HG03064 (cell line): ENCODE measurements around the gene KTN1.

Source experiments
- ATAC-seq: cut with Tn5 transposase; IDR thresholded peaks from one replicate; pipeline ENCODE4 v1.9.1; 2021; ENCODE audit warnings: low read depth; ENCODE audit not compliant: unreplicated experiment

KTN1 gene

DNA sequence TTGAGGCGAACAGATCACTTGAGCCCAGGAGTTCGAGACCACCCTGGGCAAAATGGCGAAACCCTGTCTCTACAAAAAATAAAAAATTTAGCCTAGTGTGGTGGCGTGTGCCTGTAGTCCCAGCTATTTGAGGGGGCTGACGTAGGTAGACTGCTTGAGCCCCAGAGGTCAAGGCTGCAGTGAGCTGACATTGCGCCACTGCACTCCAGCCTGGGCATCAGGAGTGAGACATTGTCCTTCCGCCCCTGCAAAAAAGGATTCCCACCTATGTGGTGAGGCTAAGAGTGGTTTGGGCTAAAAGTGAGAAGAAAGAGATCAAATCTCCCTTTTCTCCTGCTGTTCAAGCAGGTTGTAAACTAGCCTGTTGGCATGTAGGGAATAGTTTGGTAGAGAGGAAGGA lies 5.0 kb upstream of the KTN1 start:
- ATAC-seq = no peak

DNA sequence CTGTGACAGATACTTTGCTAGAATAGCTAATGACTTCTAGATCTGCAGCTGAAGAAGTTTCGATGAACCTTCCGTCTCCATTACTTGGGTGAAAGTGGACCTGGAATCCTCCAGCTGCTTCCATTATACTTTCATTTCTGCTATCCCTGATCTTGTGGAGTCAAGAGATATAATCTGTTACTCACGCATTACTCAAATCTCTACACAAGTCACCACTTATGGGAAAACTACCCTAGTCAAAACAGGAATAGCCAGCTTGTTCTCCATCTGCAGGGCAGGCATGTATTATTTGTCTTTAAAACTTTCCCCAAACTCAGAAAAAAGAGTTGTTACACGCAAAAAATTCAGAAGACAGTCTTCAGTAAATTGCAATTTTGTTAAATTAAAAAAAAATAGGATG lies 2.8 kb upstream of the KTN1 start:
- no peak for ATAC-seq

DNA sequence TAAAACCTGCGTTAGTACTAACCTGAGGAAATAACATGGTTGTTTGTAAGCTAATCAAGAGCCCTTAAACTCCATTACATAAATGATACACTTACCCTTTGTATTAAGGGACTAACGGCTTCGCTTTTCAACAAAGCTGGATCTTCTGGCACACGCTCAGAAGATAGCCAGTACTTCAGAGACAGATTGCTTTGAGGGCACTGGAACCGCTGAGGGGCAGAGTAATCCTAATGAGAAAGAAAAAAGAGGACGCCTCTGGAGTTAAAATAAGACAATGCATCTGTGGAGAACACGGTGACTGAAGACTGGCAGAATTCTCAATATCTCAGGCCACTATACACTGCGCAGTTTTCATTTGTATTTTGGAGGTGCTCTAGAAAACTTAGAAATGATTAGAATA lies 1.5 kb upstream of the KTN1 start:
- ATAC-seq = no peak

DNA sequence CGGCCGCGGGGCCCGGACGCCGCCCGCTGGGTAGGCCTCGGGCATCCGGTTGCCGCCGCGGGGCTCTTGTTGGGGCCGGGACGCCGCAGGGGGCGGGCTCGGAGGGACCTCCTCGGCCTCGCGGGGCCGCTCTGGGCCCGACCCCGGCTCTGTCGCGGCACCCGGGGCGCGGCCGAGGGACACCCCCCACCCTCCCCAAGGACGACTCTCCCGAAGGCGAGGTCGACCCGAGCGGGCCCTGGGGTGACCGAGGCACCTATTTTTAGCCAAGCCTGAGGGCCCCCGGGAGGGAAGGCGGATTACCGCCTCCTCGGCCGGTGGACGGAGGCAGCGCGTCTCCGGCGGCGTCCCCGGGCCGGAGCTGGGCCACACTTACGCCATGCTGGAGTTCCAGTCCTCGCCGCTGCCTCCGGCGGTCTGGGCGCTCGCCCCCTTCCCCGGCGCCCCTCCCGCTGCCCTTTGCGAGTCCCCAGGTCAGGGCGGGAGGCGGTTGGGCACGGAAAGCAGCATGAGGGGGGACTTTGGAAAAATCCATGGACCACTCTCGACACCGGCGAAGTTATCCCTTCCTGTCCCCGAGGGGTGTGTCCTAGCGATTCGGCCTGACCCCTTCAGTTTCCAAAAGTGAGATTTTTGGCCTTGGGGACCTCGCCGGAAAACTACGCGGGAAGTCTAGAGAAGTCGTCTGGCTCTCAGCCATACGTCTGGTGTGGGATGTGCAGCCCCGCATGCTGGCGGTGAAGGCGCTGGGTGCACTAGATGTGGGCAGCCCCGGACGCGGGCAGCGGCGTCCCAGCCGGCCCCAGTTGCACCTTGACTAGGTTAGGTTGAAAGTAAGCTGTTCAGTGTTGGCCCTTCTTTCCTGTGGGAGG lies 699 bp downstream of the KTN1 start:
- peak; percentile 46 for ATAC-seq

DNA sequence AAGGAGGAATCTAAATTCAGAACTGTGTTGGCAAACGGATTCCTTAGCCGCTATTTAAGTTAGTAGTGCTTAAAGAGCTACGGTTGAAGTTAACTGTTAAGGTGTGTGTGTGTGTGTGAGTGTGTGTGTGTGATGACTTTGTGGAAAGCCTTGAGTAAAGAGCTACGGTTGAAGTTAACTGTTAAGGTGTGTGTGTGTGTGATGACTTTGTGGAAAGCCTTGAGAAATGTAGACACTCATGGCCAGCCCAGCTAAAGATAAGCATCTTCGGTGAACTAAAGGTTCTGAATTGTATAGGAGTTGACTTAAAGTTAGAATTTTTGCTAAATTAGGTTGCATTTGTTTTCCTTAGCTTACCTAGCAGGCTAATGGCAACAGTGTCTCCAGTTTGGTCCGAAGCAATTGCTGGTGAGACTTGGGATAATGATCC lies 1.4 kb downstream of the KTN1 start:
- no peak for ATAC-seq

DNA sequence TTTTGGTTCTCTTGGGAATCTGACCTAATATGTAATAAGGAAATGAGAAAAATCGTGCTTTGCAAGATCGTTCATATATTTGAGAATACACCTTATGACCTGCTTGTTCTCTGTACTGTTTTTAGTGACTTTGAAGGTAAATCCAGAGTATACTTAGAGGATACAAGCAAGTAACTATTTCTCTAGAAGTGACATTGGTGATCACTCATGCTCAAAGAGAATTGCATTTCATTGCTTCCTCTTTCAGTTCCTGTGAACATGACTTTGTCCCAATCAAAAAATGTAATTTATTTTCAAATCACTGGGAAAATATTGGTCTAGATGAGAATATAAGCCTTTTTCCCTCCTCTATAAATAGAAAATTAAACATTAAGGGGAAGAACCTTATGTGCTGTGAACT lies 2.7 kb downstream of the KTN1 start:
- no peak for ATAC-seq

DNA sequence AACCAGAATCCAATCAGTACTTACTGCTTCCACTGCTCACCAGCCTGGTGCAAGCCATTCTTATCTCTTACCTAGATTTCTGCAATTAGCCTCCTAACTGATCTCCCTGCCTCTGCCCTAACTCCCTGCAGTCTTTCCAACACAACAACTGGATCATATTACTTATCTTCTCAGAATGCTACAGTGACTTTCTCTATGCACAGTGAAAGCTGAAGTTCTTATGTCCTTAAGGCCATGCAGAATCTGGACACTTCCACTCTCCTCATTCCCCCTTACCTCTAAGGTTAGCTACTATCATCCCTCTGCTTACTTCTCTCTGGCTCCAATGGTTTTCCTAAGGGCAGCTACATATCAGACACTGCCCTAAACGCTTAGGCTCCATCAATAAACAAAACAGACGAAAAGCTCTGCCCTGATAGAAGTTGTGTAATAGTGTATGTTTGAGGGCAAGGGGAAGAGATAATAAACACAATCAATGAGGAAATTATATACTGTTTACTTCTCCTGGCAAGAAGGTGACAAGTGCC lies 4.0 kb downstream of the KTN1 start:
- ATAC-seq = no peak

DNA sequence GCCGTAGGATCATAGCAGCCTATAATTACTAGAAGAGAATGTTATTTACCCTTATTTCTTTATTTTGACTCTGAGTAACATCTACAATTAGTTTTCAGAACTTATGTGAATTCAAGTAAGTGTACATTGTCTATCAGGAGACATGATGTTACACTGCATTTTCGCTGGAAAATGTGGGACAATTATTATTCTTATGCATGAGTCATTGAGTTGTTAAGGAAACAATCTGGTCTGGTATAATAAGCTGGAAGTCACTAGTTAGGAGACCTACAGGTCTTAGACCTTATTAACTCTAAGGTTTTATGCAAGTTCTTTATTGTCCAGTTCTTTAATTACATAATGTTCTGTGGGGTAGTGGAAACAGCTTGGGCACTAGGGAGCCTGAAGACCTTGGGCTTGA lies 5.8 kb downstream of the KTN1 start:
- no peak for ATAC-seq

DNA sequence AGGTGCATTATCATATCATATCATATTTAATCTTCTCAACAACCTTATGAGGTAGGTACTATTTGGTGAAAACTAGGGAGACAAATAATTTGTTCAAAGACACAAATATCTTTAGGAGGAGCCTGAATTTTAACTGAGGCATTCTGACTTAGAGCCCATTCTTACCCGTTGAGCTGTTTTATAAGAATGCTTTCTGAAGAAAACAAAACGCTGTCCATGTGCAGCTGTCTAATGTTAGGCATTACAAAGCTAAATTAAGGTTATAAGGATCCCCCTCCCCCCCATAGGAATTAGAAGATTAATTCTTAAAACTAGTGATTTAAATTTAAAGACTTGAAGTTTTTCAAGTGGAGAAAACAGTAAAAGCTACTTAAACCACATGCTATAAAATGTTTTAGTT lies 6.4 kb downstream of the KTN1 start:
- ATAC-seq = no peak

DNA sequence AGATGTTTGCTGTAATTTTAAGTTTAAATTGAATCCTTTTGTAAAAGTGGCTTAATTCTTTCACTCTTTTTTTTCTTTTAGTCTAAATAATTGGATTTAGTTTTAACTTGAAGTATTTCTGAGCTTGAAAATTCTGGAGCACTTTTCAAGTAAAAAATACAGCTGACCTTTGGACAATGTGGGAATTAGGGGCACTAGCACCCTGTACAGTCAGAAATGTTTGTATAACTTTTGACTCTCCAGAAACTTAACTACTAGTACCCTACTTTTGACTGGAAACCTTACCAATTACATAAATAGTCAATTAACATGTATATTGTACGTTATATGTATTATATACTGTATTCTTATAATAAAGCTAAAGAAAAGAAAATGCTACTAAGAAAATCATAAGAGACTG lies 7.8 kb downstream of the KTN1 start:
- ATAC-seq = no peak

DNA sequence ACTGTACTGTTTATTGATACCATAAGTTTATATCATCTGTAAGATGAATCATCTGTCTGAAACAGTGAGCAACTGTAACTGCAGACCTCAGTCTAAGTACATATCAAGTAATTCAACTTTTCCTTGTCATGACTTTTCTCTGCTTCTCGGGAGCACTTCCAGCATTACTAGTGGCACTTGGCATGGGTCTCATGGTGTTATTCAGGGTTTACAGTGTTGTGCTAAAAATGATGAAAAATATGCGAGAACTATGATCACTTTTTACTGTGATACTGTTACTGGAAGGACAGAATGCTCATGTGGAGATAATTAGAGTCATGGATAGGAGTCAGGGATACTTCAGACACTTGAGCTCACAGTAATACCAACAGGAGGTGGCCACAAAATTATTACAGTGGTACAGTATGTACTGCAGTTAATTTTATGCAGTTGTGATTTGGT lies 8.3 kb downstream of the KTN1 start:
- no peak for ATAC-seq

DNA sequence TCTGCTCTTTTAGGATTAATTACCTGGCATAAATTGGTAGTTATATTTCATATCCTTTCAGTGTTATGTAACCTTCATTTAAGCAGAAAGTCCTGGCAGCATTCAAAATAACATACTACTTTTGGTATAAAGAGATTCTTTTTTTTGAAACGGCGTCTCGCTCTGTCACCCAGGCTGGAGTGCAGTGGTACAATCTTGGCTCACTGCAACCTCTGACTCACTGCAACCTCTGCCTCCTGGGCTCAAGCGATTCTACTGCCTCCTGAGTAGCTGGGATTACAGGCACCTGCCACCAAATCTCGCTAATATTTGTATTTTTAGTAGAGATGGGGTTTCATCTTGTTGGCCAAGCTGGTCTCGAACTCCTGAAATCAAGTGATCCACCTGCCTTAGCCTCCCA lies 9.2 kb downstream of the KTN1 start:
- no peak for ATAC-seq

DNA sequence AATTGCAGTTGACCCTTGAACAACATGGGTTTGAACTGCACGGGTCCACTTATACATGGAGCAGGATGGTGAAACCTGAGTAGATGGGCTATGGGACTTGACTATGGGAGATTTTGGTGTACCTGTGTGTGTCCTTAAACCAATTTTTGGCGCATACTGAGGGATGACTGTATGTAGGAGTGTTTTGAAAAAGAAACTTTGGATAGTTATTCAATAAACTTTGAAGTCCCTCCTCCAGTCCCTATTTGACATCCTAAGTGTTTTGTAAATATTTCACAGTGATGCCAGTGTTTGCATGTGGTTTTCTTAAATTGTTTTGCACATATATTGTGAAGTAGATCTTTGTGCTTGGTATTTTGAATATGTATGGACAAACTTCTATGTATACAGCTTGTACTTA lies 12.4 kb downstream of the KTN1 start:
- no peak for ATAC-seq

DNA sequence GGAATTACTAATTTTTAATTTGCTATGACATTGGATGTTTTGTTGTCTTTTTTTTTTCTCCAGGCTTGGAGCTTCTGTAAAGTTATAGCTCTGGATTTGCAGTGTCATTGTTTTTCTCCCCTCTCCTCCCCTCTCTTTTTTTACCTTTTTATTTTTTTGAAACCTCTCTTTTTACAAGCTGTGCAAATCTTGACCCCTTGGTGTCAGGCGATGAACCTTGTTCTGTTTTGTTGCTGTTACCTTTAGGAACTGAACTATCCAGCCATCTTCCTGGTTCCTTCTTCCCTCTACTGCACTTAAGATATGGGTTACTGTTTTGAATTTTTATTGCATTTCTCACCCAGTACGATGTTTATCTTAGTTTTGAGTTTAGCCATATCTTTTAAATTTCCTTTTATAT lies 13.7 kb downstream of the KTN1 start:
- ATAC-seq = no peak

DNA sequence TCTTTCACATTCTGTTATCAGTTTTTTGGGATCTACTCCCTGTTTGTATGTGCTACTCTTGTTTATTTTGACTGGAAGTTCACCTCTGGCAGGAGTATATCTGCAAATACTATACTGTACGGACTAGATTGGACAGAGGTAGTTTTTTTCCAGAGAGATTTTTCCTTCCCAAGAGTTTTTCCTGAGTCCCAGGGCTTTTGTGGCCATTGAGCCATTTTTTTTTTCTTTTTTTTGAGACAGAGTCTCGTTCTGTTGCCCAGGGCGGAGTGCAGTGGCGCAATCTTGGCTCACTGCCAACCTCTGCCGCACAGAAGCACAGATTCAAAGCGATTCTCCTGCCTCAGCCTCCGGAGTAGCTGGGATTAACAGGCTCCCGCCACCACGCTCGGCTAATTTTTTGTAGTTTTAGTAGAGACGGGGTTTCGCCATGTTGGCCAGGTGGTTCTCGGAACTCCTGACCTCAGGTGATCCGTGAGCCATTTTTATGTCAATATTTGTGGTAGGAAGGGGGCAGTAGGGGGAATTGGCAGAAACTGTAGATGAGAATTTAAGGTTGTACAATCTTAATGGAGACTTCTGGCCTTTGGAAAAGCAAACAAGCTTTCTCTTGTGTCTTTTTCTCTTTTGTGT lies 19.4 kb downstream of the KTN1 start:
- ATAC-seq = no peak

DNA sequence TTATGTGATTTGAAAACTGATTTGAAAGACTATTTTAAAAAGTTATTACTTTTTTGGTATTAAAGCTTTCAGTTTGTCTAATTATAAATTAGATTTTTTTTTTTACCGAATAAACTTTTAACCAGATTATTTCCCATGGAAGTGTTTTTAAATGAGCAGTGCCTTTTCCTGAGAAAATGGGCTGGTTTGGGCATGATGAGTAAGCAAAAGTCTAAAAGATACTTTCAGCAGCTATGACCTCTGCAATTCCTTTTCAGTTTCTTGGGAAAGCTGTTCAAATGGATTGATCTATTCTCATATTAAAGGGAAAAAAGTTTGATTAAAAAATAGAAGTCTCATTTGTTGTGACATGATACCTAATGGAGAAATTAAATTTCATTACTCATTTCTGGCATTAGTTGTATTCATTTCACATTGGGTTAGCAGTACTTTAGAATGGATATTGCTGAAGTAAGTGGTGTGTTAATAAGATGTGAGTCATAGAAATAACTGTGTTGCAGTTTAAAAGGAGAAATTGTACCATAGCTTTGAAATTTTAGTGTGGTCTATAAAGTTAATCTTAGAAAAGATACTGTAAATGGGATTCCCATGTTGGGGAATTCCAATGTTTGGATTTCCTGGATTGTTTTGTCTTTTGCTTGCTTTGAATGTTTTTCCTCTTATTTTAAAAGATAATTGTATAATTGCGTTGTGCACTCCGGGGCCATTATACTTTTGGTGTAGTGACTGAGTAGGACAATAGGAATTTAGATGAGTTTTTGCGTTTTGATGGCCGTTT lies 21.0 kb downstream of the KTN1 start:
- ATAC-seq = no peak

DNA sequence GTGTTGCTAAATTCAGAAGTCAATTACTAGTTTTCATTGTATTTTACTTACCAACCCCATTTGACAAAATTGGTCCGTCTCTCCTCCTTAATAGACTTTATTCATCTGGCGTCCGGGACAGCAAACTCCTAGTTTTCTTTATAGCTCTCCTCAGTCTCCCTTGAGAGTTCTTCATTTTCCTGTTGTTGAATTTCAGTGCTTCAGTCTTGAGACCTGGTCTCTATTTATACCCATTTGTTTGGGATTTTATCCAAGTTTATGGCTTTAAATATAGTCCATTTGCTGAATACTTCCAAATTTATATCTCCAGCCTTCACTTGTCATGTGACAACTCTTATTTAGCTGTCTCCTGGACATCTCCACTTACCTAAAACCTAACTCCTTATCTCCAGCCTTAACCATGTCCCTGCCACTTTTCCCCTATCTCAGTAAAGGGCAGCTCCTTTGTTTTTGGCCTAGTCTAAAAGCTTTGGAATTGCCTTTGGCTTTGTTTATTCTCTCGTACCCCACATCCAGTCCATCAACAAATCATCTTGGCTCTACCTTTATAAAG lies 23.5 kb downstream of the KTN1 start:
- no peak for ATAC-seq

DNA sequence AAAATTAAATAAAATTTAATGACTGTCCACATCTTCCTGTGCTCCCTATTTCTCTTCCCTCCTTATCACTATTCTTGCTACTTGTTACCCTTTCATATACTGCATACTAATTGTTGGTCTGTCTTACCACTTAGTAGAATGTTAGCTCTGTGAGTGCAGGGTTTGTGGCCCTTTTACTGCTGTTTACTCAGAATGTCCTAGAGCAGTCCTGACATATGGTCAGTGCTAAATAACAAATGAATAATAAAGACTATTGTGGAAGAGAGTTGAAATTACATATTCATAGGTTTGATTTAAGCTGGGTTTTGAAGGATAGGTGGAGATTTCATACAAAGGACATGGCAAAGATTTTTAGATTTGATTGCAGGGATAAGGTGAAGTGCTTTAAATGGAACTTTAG lies 24.5 kb downstream of the KTN1 start:
- no peak for ATAC-seq

DNA sequence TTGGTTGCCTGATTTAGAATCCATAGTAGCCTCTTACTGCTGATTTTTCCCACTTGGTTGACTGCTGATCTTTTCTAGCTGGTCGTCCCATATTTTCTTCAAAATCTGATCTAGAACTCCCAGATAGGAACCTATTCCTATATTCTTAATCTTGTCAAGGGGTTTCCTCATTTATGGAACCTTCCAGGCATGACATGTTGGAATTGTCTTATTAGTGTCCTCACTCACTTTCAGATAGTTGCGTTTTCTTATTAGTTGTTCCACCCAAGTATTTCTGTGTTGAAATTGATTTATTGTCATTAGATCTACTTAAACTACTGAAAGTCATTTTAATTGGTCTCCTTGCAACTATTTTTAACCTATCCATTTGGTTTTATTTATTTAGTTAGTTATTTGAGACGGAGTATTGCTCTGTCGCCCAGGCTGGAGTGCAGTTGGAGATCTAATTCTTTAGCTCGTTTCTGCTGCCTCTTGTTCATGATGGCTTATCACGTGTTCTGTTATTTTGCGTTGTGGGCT lies 25.0 kb downstream of the KTN1 start:
- no peak for ATAC-seq

DNA sequence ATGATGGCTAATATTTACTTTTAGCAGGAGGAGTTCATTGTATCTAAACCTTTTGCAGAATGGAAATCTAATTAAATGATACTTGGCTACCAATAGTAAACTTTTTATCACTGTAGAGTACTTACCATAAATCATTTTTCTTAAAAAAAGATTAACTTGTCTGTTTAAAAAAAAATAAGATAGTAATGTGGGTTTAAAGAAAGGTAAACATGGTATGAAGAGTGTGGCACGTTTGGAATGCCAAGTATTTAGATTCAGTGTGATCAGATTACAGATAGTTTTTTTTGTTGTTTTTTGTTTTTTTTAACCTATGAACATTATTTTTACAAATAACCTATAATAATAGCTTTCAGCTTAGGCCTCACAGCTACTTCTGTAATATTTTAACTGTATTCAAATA lies 25.8 kb downstream of the KTN1 start:
- ATAC-seq = no peak

DNA sequence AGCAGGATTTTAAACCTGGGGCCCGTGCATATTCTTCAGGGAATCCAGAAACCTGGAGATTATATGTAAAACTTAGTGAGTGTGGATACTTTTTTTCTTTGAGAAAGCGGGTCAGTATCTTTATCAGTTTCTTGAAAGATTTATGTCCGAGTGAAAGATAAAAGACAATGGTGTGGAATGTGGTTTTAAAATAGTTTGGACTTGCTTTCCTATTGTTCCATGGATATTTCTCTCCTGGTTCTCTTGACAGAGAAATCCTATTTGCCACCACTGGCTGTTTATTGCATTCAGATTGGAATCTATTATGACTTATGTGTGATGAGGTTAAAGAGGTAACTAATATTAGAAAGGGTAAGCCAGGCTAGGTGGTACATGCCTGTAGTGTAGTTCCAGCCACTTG lies 27.4 kb downstream of the KTN1 start:
- ATAC-seq = no peak
